Measurements from ENCODE around the gene SF1.

SF1 gene

GRCh38 chr11:64751136-64751535 is 27.2 kb downstream of the SF1 start:
- Histone ChIP-seq H3K9me3 (ENCODE audit: control insufficient read depth in 1 of 2, low read length in 2 of 2) (no peaks in the 10 kb centered on the region), H3K27ac (ENCODE audit: low read length) (no peak overlapping the region), H3K27me3 (ENCODE audit: low read depth, low read length) (no peaks in the 10 kb centered on the region), H3K4me3 (ENCODE audit: low read depth in 1 of 2, low read length in 2 of 2) (no peak overlapping the region), H3K36me3 (ENCODE audit: control insufficient read depth in 1 of 2, insufficient read depth in 2 of 2, low read length in 2 of 2) (peaks cover 0 to 27% of the 10 kb centered on the region in 2 donors), H3K4me1 (ENCODE audit: control insufficient read depth in 1 of 2, insufficient read depth in 2 of 2, low read length in 2 of 2) (peaks cover 0 to 6% of the 10 kb centered on the region in 2 donors)

- peaks cover 0 to 6% of the 10 kb centered on the region in 2 donors for H3K4me1 ChIP-seq (ENCODE audit: control insufficient read depth in 1 of 2, insufficient read depth in 2 of 2, low read length in 2 of 2)
- peaks cover 0 to 27% of the 10 kb centered on the region in 2 donors for H3K36me3 ChIP-seq (ENCODE audit: control insufficient read depth in 1 of 2, insufficient read depth in 2 of 2, low read length in 2 of 2)
- H3K9me3 ChIP-seq (ENCODE audit: control insufficient read depth in 1 of 2, low read length in 2 of 2), result no peaks in the 10 kb centered on the region
- no peak overlapping the region for H3K27ac ChIP-seq (ENCODE audit: low read length)
- no peaks in the 10 kb centered on the region for H3K27me3 ChIP-seq (ENCODE audit: low read depth, low read length)
- H3K4me3 ChIP-seq (ENCODE audit: low read depth in 1 of 2, low read length in 2 of 2), result no peak overlapping the region
Observed at GRCh38 chr11:64750361-64751054, 27.8 kb downstream of the SF1 start.

GRCh38 chr11:64747961-64748665 is 30.2 kb downstream of the SF1 start:
- Histone ChIP-seq H3K4me1 (ENCODE audit: control insufficient read depth in 1 of 2, insufficient read depth in 2 of 2, low read length in 2 of 2) (peaks cover 5 to 19% of the 10 kb centered on the region in 2 donors), H3K36me3 (ENCODE audit: control insufficient read depth in 1 of 2, insufficient read depth in 2 of 2, low read length in 2 of 2) (peaks cover 0 to 18% of the 10 kb centered on the region in 2 donors), H3K27me3 (ENCODE audit: low read depth, low read length) (peaks cover 5% of the 10 kb centered on the region), H3K27ac (ENCODE audit: low read length) (peak overlapping the region; percentile 35), H3K4me3 (ENCODE audit: low read depth in 1 of 2, low read length in 2 of 2) (no peak overlapping the region), H3K9me3 (ENCODE audit: control insufficient read depth in 1 of 2, low read length in 2 of 2) (no peaks in the 10 kb centered on the region)

- Histone ChIP-seq H3K9me3 (ENCODE audit: control insufficient read depth in 1 of 2, low read length in 2 of 2) (no peaks in the 10 kb centered on the region), H3K4me1 (ENCODE audit: control insufficient read depth in 1 of 2, insufficient read depth in 2 of 2, low read length in 2 of 2) (peaks cover 5 to 27% of the 10 kb centered on the region in 2 donors), H3K27me3 (ENCODE audit: low read depth, low read length) (peaks cover 5% of the 10 kb centered on the region), H3K4me3 (ENCODE audit: low read depth in 1 of 2, low read length in 2 of 2) (peak overlapping the region in 1 of 2 donors; percentile 71), H3K27ac (ENCODE audit: low read length) (peak overlapping the region; percentile 63), H3K36me3 (ENCODE audit: control insufficient read depth in 1 of 2, insufficient read depth in 2 of 2, low read length in 2 of 2) (peaks cover 0 to 5% of the 10 kb centered on the region in 2 donors)
Observed at GRCh38 chr11:64746486-64746885, 31.9 kb downstream of the SF1 start.

- Histone ChIP-seq H3K36me3 (ENCODE audit: control insufficient read depth in 1 of 2, insufficient read depth in 2 of 2, low read length in 2 of 2) (peaks cover 0 to 6% of the 10 kb centered on the region in 2 donors), H3K9me3 (ENCODE audit: control insufficient read depth in 1 of 2, low read length in 2 of 2) (no peaks in the 10 kb centered on the region), H3K4me1 (ENCODE audit: control insufficient read depth in 1 of 2, insufficient read depth in 2 of 2, low read length in 2 of 2) (peaks cover 5 to 27% of the 10 kb centered on the region in 2 donors), H3K4me3 (ENCODE audit: low read depth in 1 of 2, low read length in 2 of 2) (peak overlapping the region; percentile 57 to 71), H3K27ac (ENCODE audit: low read length) (peak overlapping the region; percentile 80), H3K27me3 (ENCODE audit: low read depth, low read length) (peaks cover 10% of the 10 kb centered on the region)
Observed at GRCh38 chr11:64745521-64746328, 32.6 kb downstream of the SF1 start.

- peaks cover 0 to 9% of the 10 kb centered on the region in 2 donors for H3K36me3 ChIP-seq (ENCODE audit: control insufficient read depth in 1 of 2, insufficient read depth in 2 of 2, low read length in 2 of 2)
- H3K4me3 ChIP-seq (ENCODE audit: low read depth in 1 of 2, low read length in 2 of 2), result peak overlapping the region; percentile 57 to 71
- H3K4me1 ChIP-seq (ENCODE audit: control insufficient read depth in 1 of 2, insufficient read depth in 2 of 2, low read length in 2 of 2), result peaks cover 5 to 27% of the 10 kb centered on the region in 2 donors
- H3K27me3 ChIP-seq (ENCODE audit: low read depth, low read length), result peaks cover 10% of the 10 kb centered on the region
- no peaks in the 10 kb centered on the region for H3K9me3 ChIP-seq (ENCODE audit: control insufficient read depth in 1 of 2, low read length in 2 of 2)
- H3K27ac ChIP-seq (ENCODE audit: low read length), result peak overlapping the region; percentile 80
Observed at GRCh38 chr11:64745189-64745520, 33.2 kb downstream of the SF1 start.

- Histone ChIP-seq H3K27me3 (ENCODE audit: low read depth, low read length) (peaks cover 10% of the 10 kb centered on the region), H3K4me3 (ENCODE audit: low read depth in 1 of 2, low read length in 2 of 2) (peak overlapping the region in 1 of 2 donors; percentile 77), H3K27ac (ENCODE audit: low read length) (no peak overlapping the region), H3K4me1 (ENCODE audit: control insufficient read depth in 1 of 2, insufficient read depth in 2 of 2, low read length in 2 of 2) (peaks cover 5 to 27% of the 10 kb centered on the region in 2 donors), H3K9me3 (ENCODE audit: control insufficient read depth in 1 of 2, low read length in 2 of 2) (no peaks in the 10 kb centered on the region), H3K36me3 (ENCODE audit: control insufficient read depth in 1 of 2, insufficient read depth in 2 of 2, low read length in 2 of 2) (peaks cover 0 to 9% of the 10 kb centered on the region in 2 donors)
Observed at GRCh38 chr11:64744544-64745188, 33.7 kb downstream of the SF1 start.

GRCh38 chr11:64743591-64744543 is 34.5 kb downstream of the SF1 start, which contains the start of gene RASGRP2:
Gene RASGRP2, minus strand, starts transcription at chr11:64744142. Its CDS starts 1,276 bp downstream, at chr11:64742866.
- H3K9me3 ChIP-seq (ENCODE audit: control insufficient read depth in 1 of 2, low read length in 2 of 2), result no peaks in the 10 kb centered on the region
- peaks cover 0 to 9% of the 10 kb centered on the region in 2 donors for H3K36me3 ChIP-seq (ENCODE audit: control insufficient read depth in 1 of 2, insufficient read depth in 2 of 2, low read length in 2 of 2)
- peaks cover 5 to 27% of the 10 kb centered on the region in 2 donors for H3K4me1 ChIP-seq (ENCODE audit: control insufficient read depth in 1 of 2, insufficient read depth in 2 of 2, low read length in 2 of 2)
- no peak within 1 kb of the TSS for H3K27ac ChIP-seq (ENCODE audit: low read length)
- H3K4me3 ChIP-seq (ENCODE audit: low read depth in 1 of 2, low read length in 2 of 2), result peak within 1 kb of the TSS; percentile 62 to 77
- H3K27me3 ChIP-seq (ENCODE audit: low read depth, low read length), result peaks cover 10% of the 10 kb centered on the region

GRCh38 chr11:64742889-64743590 is 35.3 kb downstream of the SF1 start:
- Histone ChIP-seq H3K9me3 (ENCODE audit: control insufficient read depth in 1 of 2, low read length in 2 of 2) (no peaks in the 10 kb centered on the region), H3K27ac (ENCODE audit: low read length) (no peak overlapping the region), H3K4me1 (ENCODE audit: control insufficient read depth in 1 of 2, insufficient read depth in 2 of 2, low read length in 2 of 2) (peaks cover 5 to 27% of the 10 kb centered on the region in 2 donors), H3K4me3 (ENCODE audit: low read depth in 1 of 2, low read length in 2 of 2) (peak overlapping the region; percentile 62 to 77), H3K27me3 (ENCODE audit: low read depth, low read length) (peaks cover 10% of the 10 kb centered on the region), H3K36me3 (ENCODE audit: control insufficient read depth in 1 of 2, insufficient read depth in 2 of 2, low read length in 2 of 2) (peaks cover 0 to 9% of the 10 kb centered on the region in 2 donors)
